SW480 (cell line): ENCODE results near the gene PKD1.

Experiments used
- DNase-seq: peaks from one replicate; pipeline ENCODE4 v3.0.0-alpha.2; 2016; ENCODE audit warnings: low spot score

Gene PKD1

GRCh38 chr16:2170080-2170479 lies 34.4 kb upstream of the PKD1 start:
- no peak for DNase-seq

- DNase-seq: no peak
These were observed 31.5 kb upstream of the PKD1 start for GRCh38 chr16:2167068-2167638.

- no peak for DNase-seq
These were observed 30.8 kb upstream of the PKD1 start for GRCh38 chr16:2166263-2167067.

- no peak for DNase-seq
These were observed 30.2 kb upstream of the PKD1 start for GRCh38 chr16:2165861-2166260.

- peak; percentile 95 for DNase-seq
These were observed 27.6 kb upstream of the PKD1 start for GRCh38 chr16:2163211-2163881.

- peak; percentile 71 for DNase-seq
These were observed 27.0 kb upstream of the PKD1 start for GRCh38 chr16:2162676-2163118.

- DNase-seq: no peak
These were observed 26.2 kb upstream of the PKD1 start for GRCh38 chr16:2161911-2162310.

- DNase-seq: no peak
These were observed 25.3 kb upstream of the PKD1 start for GRCh38 chr16:2160915-2161551.

- DNase-seq: no peak
These were observed 23.6 kb upstream of the PKD1 start for GRCh38 chr16:2159175-2159838.

- DNase-seq: no peak
These were observed 22.6 kb upstream of the PKD1 start for GRCh38 chr16:2158262-2158638.

- peak; percentile 27 for DNase-seq
These were observed 22.0 kb upstream of the PKD1 start for GRCh38 chr16:2157480-2158261.

GRCh38 chr16:2156849-2157224 lies 21.1 kb upstream of the PKD1 start:
- no peak for DNase-seq

- DNase-seq: peak; percentile 35
These were observed 20.5 kb upstream of the PKD1 start for GRCh38 chr16:2155977-2156848.

GRCh38 chr16:2155091-2155950 lies 19.6 kb upstream of the PKD1 start, which contains the start of gene TRAF7:
Gene TRAF7, plus strand, starts transcription at chr16:2155782. Its CDS starts 8,139 bp downstream, at chr16:2163921.
- DNase-seq: peak; percentile 100

GRCh38 chr16:2154533-2155090 lies 18.9 kb upstream of the PKD1 start:
- no peak for DNase-seq

- DNase-seq: peak; percentile 33
These were observed 17.2 kb upstream of the PKD1 start for GRCh38 chr16:2152695-2153506.

- no peak for DNase-seq
These were observed 15.7 kb upstream of the PKD1 start for GRCh38 chr16:2151188-2152091.
